Hippocampal formation (tissue), 2 donors: ENCODE measurements around the gene SLCO1C1.
"Not testable (repeated sequence)": the region's sequence is repeated elsewhere in the genome, so short reads cannot be mapped to it uniquely, and the experiment has no call there.

Experiments
- DNase-seq, 2 donors: peaks; one replicate each; lab custom pipeline; 2025; lab: John Stamatoyannopoulos, UW

The SLCO1C1 gene

GRCh38 chr12:20695232-20695631, at the start of gene SLCO1C1:
SLCO1C1 (plus strand) TSS chr12:20695332; CDS start chr12:20699577, 4,245 bp downstream.
- DNase-seq, result peak; percentile 1 to 40

- peak in 1 of 2 donors; percentile 57 for DNase-seq
Measured at GRCh38 chr12:20646239-20646827, 48.8 kb upstream of the SLCO1C1 start.

GRCh38 chr12:20653871-20654270, 41.3 kb upstream of the SLCO1C1 start:
- DNase-seq, result no peak

GRCh38 chr12:20656600-20656999, 38.5 kb upstream of the SLCO1C1 start:
- no peak for DNase-seq

- DNase-seq, result peak in 1 of 2 donors; percentile 40
Measured at GRCh38 chr12:20657496-20657895, 37.6 kb upstream of the SLCO1C1 start.

- DNase-seq, result no peak
Measured at GRCh38 chr12:20681334-20681733, 13.8 kb upstream of the SLCO1C1 start.

- DNase-seq, result peak; percentile 1 to 21
Measured at GRCh38 chr12:20696181-20696905, 1.2 kb downstream of the SLCO1C1 start.

- no peak for DNase-seq
Measured at GRCh38 chr12:20701106-20701505, 6.0 kb downstream of the SLCO1C1 start.

- DNase-seq, result no peak
Measured at GRCh38 chr12:20704860-20705259, 9.7 kb downstream of the SLCO1C1 start.

GRCh38 chr12:20711846-20712245, 16.7 kb downstream of the SLCO1C1 start:
- DNase-seq, result no peak

- DNase-seq, result no peak
Measured at GRCh38 chr12:20716037-20716436, 20.9 kb downstream of the SLCO1C1 start.

GRCh38 chr12:20716985-20717384, 21.9 kb downstream of the SLCO1C1 start:
- no peak for DNase-seq

GRCh38 chr12:20718294-20718693, 23.2 kb downstream of the SLCO1C1 start:
- DNase-seq, result no peak

GRCh38 chr12:20722142-20722541, 27.0 kb downstream of the SLCO1C1 start:
- no peak for DNase-seq

GRCh38 chr12:20731274-20731673, 36.1 kb downstream of the SLCO1C1 start:
- peak in 1 of 2 donors; percentile 1 for DNase-seq

GRCh38 chr12:20740972-20741371, 45.8 kb downstream of the SLCO1C1 start:
- DNase-seq, result no peak

GRCh38 chr12:20748198-20748597, 53.1 kb downstream of the SLCO1C1 start:
- DNase-seq, result no peak

- no peak for DNase-seq
Measured at GRCh38 chr12:20751046-20751445, 55.9 kb downstream of the SLCO1C1 start.

- DNase-seq, result no peak
Measured at GRCh38 chr12:20777420-20777819, 82.3 kb downstream of the SLCO1C1 start.

- no peak for DNase-seq
Measured at GRCh38 chr12:20778969-20779368, 83.8 kb downstream of the SLCO1C1 start.

- not testable (repeated sequence) for DNase-seq
Measured at GRCh38 chr12:20779971-20780370, 84.8 kb downstream of the SLCO1C1 start.

- DNase-seq, result not testable (repeated sequence)
Measured at GRCh38 chr12:20783796-20784357, 88.7 kb downstream of the SLCO1C1 start.

- DNase-seq, result no peak
Measured at GRCh38 chr12:20792971-20793370, 97.8 kb downstream of the SLCO1C1 start.
